Gastroesophageal sphincter (tissue), 4 donors: ENCODE results near the gene OR6B3. TPM values are rescaled to one million over a fixed set of nuclear protein-coding genes. Genes with fewer than 3 reads are reported as not detected.

ENCODE experiments used
- ATAC-seq: fragments of 150-250 bp; one replicate; pipeline ENCODE4 v1.9.1; 2016; ENCODE audit warnings: mild to moderate bottlenecking, moderate library complexity
- H3K27ac ChIP-seq, 4 donors: fragments of 200-600 bp; sonication (generic) in 3 of 4; 1 replicate in 3 of 4; 2 replicates in 1 of 4; pipeline ENCODE4 v1.5.1; 2016 to 2019
- H3K27me3 ChIP-seq: fragments of 200-600 bp; sonication (generic); one replicate; pipeline ENCODE4 v1.5.1; 2019
- H3K36me3 ChIP-seq, 2 donors: fragments of 200-600 bp; sonication (generic); one replicate each; pipeline ENCODE4 v1.5.1; 2019; ENCODE audit warnings: control low read depth in 1 of 2
- H3K4me1 ChIP-seq, 3 donors: fragments of 200-600 bp; sonication (generic); 1 replicate in 2 of 3; 2 replicates in 1 of 3; pipeline ENCODE4 v1.5.1; 2016 to 2019; ENCODE audit warnings: control low read depth in 2 of 3
- H3K4me3 ChIP-seq, 2 donors: fragments of 200-600 bp; sonication (generic); one replicate each; pipeline ENCODE4 v1.5.1; 2019; ENCODE audit warnings: mild to moderate bottlenecking in 1 of 2, moderate library complexity in 1 of 2
- H3K9me3 ChIP-seq, 3 donors: fragments of 200-600 bp; sonication (generic); one replicate each; pipeline ENCODE4 v1.5.1; 2017 to 2019; ENCODE audit warnings: control low read depth in 2 of 3
- EP300 ChIP-seq: sonication (generic); formaldehyde crosslinking; IDR thresholded peaks from one replicate; pipeline ENCODE4 v1.6.1; 2017; ENCODE audit warnings: antibody characterized with exemption, mild to moderate bottlenecking
- POLR2A ChIP-seq, 2 donors: fragments of 450-650 bp; IDR thresholded peaks; one replicate each; pipeline ENCODE4 v1.6.1; 2017; ENCODE audit warnings: antibody characterized with exemption in 2 of 2, mild to moderate bottlenecking in 2 of 2, moderate library complexity in 1 of 2
- POLR2AphosphoS5 ChIP-seq: sonication (generic); formaldehyde crosslinking; IDR thresholded peaks from one replicate; pipeline ENCODE4 v1.6.1; 2017; ENCODE audit warnings: antibody characterized with exemption
- whole genome bisulfite sequencing, 2 donors: methylation state at CpG; one replicate each; pipeline ENCODE4 v1.1.5; 2018; ENCODE audit warnings: low coverage in 1 of 2; 5-methylcytosine and 5-hydroxymethylcytosine counted together
- total RNA-seq, 4 donors: library from RNA; depleted of rRNA; stranded (reverse); fragments of >200 nt; gene quantifications; one replicate each; pipeline ENCODE4 v1.1.0, GENCODE V29; 2016
- TF ChIP-seq, protein P1 (sequence below), 4 experiments: fragments of 200-600 bp in 2 of 4; fragments of 450-650 bp in 2 of 4; sonication (generic) in 1 of 4; IDR thresholded peaks; one replicate each; pipeline ENCODE4 v1.5.1; 2017 to 2019; ENCODE audit warnings: antibody characterized with exemption in 4 of 4, mild to moderate bottlenecking in 2 of 4, moderate library complexity in 2 of 4

OR6B3 gene
- total RNA-seq, 4 donors from 2014 or later: not detected

DNA sequence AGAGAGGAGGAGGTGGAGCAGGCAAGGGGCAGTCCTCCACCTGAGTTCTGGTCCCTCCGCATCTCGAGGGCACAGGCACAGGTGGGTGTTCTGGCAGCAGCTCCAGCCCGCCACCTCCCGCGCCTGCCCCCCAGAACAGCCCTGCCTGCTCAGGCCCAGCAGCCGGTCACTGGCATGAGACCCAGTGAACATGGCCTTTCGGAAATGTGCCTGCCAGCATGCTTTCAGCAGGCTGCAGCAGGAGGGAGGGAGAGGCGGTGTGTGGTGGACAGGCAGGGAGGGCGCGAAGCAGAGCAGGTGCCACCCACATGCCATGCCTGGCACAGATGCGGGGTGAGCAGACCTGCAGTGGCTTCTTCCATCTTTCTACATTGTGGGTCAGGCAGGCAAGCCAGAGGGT lies 3.4 kb upstream of the OR6B3 start:
- no peak overlapping the region for H3K4me3 ChIP-seq
- peaks cover 77% of the 10 kb centered on the region for H3K27me3 ChIP-seq
- H3K4me1 ChIP-seq: no peaks in the 10 kb centered on the region
- ATAC-seq: no peak
- WGBS, 2 donors: 73% methylated on average over 2 of the region's 11 CpGs; no CpG with 5 or more reads in 1 of the 2 donors
- H3K9me3 ChIP-seq: no peaks in the 10 kb centered on the region
- no peak overlapping the region for H3K27ac ChIP-seq
- TF ChIP-seq POLR2AphosphoS5 (no peak), EP300 (no peak), POLR2A (IDR thresholded peaks at IDR 0.05) (no peak)
- TF ChIP-seq, protein P1, sequence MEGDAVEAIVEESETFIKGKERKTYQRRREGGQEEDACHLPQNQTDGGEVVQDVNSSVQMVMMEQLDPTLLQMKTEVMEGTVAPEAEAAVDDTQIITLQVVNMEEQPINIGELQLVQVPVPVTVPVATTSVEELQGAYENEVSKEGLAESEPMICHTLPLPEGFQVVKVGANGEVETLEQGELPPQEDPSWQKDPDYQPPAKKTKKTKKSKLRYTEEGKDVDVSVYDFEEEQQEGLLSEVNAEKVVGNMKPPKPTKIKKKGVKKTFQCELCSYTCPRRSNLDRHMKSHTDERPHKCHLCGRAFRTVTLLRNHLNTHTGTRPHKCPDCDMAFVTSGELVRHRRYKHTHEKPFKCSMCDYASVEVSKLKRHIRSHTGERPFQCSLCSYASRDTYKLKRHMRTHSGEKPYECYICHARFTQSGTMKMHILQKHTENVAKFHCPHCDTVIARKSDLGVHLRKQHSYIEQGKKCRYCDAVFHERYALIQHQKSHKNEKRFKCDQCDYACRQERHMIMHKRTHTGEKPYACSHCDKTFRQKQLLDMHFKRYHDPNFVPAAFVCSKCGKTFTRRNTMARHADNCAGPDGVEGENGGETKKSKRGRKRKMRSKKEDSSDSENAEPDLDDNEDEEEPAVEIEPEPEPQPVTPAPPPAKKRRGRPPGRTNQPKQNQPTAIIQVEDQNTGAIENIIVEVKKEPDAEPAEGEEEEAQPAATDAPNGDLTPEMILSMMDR (IDR thresholded peaks at IDR 0.05): no peak
- H3K36me3 ChIP-seq: no peaks in the 10 kb centered on the region

DNA sequence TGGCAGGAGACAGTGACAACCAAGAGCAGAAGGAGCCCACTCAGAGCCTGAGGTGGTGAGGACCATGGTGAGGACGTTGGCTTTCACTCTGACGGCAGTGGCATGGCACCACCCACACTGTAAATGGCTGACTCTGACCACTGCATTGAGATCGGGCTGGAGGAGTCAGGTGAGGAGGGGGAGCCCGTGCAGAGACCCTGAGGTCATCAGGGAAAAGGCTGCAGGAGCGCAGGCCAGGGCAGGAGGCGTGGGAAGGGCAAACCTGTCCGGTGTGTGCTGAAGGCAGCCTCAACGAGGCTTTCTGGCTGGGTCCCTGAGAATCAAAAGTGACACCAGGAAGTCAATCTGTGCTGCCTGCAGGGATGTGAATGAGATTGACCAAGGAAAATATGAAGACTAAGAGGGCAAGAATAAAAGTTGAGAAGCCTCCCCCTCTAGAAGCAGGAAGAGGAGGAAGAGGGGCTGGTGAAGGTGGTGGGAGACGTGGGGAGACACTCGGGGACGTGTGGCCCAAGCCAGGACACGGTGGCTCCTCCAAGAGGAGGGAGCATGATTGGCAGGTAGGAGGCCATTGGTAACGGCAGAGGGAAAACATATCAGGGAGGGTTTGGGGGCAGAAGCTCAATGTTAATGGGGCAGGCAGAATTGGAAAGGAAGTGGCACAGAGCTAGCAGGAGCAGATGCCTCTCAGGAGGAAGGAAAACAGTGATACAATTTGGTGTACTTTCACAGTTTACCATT lies 2.0 kb upstream of the OR6B3 start:
- 41 to 52% methylated on average over 5 to 12 of the region's 13 CpGs for WGBS, 2 donors
- ATAC-seq: no peak
- Histone ChIP-seq H3K9me3 (no peaks in the 10 kb centered on the region), H3K4me3 (no peak overlapping the region), H3K36me3 (no peaks in the 10 kb centered on the region), H3K4me1 (no peaks in the 10 kb centered on the region), H3K27ac (no peak overlapping the region), H3K27me3 (peaks cover 85% of the 10 kb centered on the region)
- TF ChIP-seq EP300: no peak
- no peak for TF ChIP-seq POLR2A (IDR thresholded peaks at IDR 0.05)
- TF ChIP-seq, protein P1 (IDR thresholded peaks at IDR 0.05): no peak
- TF ChIP-seq POLR2AphosphoS5: no peak

DNA sequence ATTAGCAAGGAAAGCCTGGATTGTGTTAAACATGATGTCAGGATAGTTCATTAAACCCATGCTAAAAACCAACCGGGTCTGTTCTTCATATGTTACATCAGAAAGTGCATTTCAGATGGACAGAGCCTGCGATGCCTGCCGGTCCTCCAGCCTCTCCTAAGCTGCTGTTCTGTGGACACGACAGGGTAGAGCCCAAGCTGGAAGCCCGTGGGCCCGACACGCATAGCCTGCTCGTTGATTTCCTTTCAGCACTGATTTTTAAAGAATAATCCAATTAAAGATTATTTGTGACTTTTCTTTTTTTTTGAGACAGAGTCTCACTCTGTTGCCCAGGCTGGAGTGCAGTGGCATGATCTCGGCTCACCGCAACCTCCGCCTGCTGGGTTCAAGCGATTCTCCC lies 797 bp downstream of the OR6B3 start:
- Histone ChIP-seq H3K9me3 (no peaks in the 10 kb centered on the region), H3K4me3 (no peak overlapping the region), H3K4me1 (no peaks in the 10 kb centered on the region), H3K27ac (no peak overlapping the region), H3K36me3 (no peaks in the 10 kb centered on the region), H3K27me3 (peaks cover 86% of the 10 kb centered on the region)
- no peak for ATAC-seq
- WGBS, 2 donors: 55 to 56% methylated on average over 5 to 8 of the region's 12 CpGs
- TF ChIP-seq POLR2A (IDR thresholded peaks at IDR 0.05) (no peak), EP300 (no peak), POLR2AphosphoS5 (no peak)
- TF ChIP-seq, protein P1 (IDR thresholded peaks at IDR 0.05): no peak

DNA sequence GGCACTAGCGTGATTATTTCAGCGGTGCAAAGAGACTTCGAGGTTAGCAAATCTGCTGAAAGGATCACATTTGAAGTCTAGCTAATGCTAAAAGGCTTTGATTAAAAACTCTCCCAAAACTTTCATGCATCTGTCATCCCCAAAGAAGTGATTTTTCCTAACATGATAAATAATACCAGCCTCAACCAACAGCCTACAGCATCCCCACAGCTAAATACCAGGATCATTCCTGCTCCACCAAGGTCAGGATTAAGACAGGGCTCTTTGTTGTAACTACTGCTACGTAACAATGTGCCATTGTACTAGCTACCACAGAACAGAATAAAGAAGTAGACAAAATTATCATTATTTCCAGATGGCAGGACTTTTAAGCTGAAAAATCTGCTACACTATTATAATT lies 1.6 kb downstream of the OR6B3 start:
- H3K27me3 ChIP-seq: peaks cover 86% of the 10 kb centered on the region
- TF ChIP-seq, protein P1 (IDR thresholded peaks at IDR 0.05): no peak
- TF ChIP-seq POLR2A (IDR thresholded peaks at IDR 0.05) (no peak), POLR2AphosphoS5 (no peak), EP300 (no peak)
- 60 to 76% methylated on average over 4 of the region's 4 CpGs for WGBS, 2 donors
- H3K36me3 ChIP-seq: no peaks in the 10 kb centered on the region
- no peak overlapping the region for H3K27ac ChIP-seq
- H3K9me3 ChIP-seq: no peaks in the 10 kb centered on the region
- ATAC-seq: no peak
- no peaks in the 10 kb centered on the region for H3K4me1 ChIP-seq
- H3K4me3 ChIP-seq: no peak overlapping the region

DNA sequence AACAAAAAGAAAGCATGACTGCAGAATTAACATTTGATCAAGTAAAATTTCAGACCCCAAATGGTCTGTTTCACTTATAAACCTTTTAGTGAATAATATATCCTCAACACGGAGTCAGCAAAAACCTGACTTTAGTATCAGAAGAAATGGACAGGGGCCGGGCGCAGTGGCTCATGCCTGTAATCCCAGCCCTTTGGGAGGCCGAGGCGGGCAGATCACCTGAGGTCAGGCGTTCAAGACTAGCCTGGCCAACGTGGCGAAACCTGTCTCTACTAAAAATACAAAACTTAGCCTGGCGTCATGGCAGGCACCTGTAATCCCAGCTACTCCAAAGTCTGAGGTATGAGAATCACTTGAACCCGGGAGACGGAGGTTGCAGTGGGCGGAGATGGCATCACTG lies 3.0 kb downstream of the OR6B3 start:
- ATAC-seq: no peak
- Histone ChIP-seq H3K4me1 (no peaks in the 10 kb centered on the region), H3K27me3 (peaks cover 81% of the 10 kb centered on the region), H3K36me3 (no peaks in the 10 kb centered on the region), H3K9me3 (no peaks in the 10 kb centered on the region), H3K27ac (no peak overlapping the region), H3K4me3 (no peak overlapping the region)
- 82 to 85% methylated on average over 2 to 7 of the region's 12 CpGs for WGBS, 2 donors
- TF ChIP-seq POLR2AphosphoS5 (no peak), POLR2A (IDR thresholded peaks at IDR 0.05) (no peak), EP300 (no peak)
- TF ChIP-seq, protein P1 (IDR thresholded peaks at IDR 0.05): no peak
